Astrocyte (in vitro differentiated cells and primary cell): ENCODE data around the gene HGS. TPM values are rescaled to one million over a fixed set of nuclear protein-coding genes. Genes with fewer than 3 reads are reported as not detected.

Experiments
- DNase-seq: peaks from one replicate; pipeline ENCODE4 v3.0.0-alpha.2; 2010; ENCODE audit warnings: low read depth
- FAIRE-seq: peaks from 2 replicates; lab custom pipeline; 2011; peaks lifted over from hg19 to GRCh38; lab: Jason Lieb, UNC
- H2AFZ ChIP-seq: 2 replicates; pipeline ENCODE4 v1.6.0; 2012; ENCODE audit warnings: low read depth, low read length, inconsistent platforms
- H3K27ac ChIP-seq: 2 replicates; pipeline ENCODE4 v1.5.1; 2011; ENCODE audit warnings: low read depth, low read length, inconsistent platforms
- H3K27me3 ChIP-seq: 2 replicates; pipeline ENCODE4 v1.6.0; 2011; ENCODE audit warnings: low read length, inconsistent platforms; ENCODE audit not compliant: insufficient read depth
- H3K36me3 ChIP-seq: 2 replicates; pipeline ENCODE4 v1.5.1; 2011; ENCODE audit warnings: low read length, inconsistent platforms; ENCODE audit not compliant: insufficient read depth
- H3K4me1 ChIP-seq: 2 replicates; pipeline ENCODE4 v1.5.1; 2011; ENCODE audit warnings: low read length, inconsistent platforms; ENCODE audit not compliant: insufficient read depth
- H3K4me2 ChIP-seq: 2 replicates; pipeline ENCODE4 v1.6.0; 2012; ENCODE audit warnings: low read length, inconsistent platforms
- H3K4me3 ChIP-seq: 2 replicates; pipeline ENCODE4 v1.5.1; 2011; ENCODE audit warnings: low read depth, mild to moderate bottlenecking, low read length, inconsistent platforms; ENCODE audit not compliant: insufficient read depth
- H3K79me2 ChIP-seq: 2 replicates; pipeline ENCODE4 v1.6.0; 2012; ENCODE audit warnings: mild to moderate bottlenecking, low read length, inconsistent platforms; ENCODE audit not compliant: insufficient read depth
- H3K9ac ChIP-seq: 2 replicates; pipeline ENCODE4 v1.6.0; 2012; ENCODE audit warnings: mild to moderate bottlenecking, low read length, inconsistent platforms
- H3K9me3 ChIP-seq: 2 replicates; pipeline ENCODE4 v1.5.1; 2012; ENCODE audit warnings: low read depth, mild to moderate bottlenecking, low read length, inconsistent platforms; ENCODE audit not compliant: insufficient read depth
- H4K20me1 ChIP-seq: 2 replicates; pipeline ENCODE4 v1.6.0; 2012; ENCODE audit warnings: low read length, inconsistent platforms; ENCODE audit not compliant: insufficient read depth
- H3K27ac Mint-ChIP-seq: one replicate; pipeline ENCODE4 v1.8.0; 2021; ENCODE audit warnings: mild to moderate bottlenecking, mixed read lengths; ENCODE audit not compliant: unreplicated experiment
- H3K27me3 Mint-ChIP-seq: one replicate; pipeline ENCODE4 v1.8.0; 2021; ENCODE audit warnings: low read depth, mixed read lengths; ENCODE audit not compliant: unreplicated experiment
- H3K36me3 Mint-ChIP-seq: one replicate; pipeline ENCODE4 v1.8.0; 2021; ENCODE audit warnings: low read depth, mixed read lengths; ENCODE audit not compliant: unreplicated experiment
- H3K4me1 Mint-ChIP-seq: one replicate; pipeline ENCODE4 v1.8.0; 2021; ENCODE audit warnings: low read depth, mixed read lengths; ENCODE audit not compliant: unreplicated experiment
- H3K4me3 Mint-ChIP-seq: one replicate; pipeline ENCODE4 v1.8.0; 2021; ENCODE audit warnings: mild to moderate bottlenecking, moderate library complexity, mixed read lengths; ENCODE audit not compliant: unreplicated experiment
- H3K9me3 Mint-ChIP-seq: one replicate; pipeline ENCODE4 v1.8.0; 2021; ENCODE audit warnings: mild to moderate bottlenecking, mixed read lengths; ENCODE audit not compliant: unreplicated experiment
- CTCF ChIP-seq: IDR thresholded peaks from 2 replicates; pipeline ENCODE4 v1.5.1; 2011; ENCODE audit warnings: low read depth, mild to moderate bottlenecking, inconsistent platforms, low read length, moderate library complexity; ENCODE audit not compliant: insufficient read depth
- EZH2 ChIP-seq: IDR thresholded peaks from 2 replicates; pipeline ENCODE4 v1.6.1; 2012; ENCODE audit warnings: mild to moderate bottlenecking, low read length, inconsistent platforms; ENCODE audit not compliant: insufficient read depth
- total RNA-seq: library from RNA; stranded (reverse); gene quantifications from 2 replicates; pipeline ENCODE4 v1.2.1, GENCODE V29; 2021

HGS gene
- total RNA-seq, 1 donor from 2014 or later = 122 TPM

- Histone ChIP-seq H3K79me2 (no peaks in the 10 kb centered on the region), H3K4me3 (no peak overlapping the region)
- no peaks in the 10 kb centered on the region for H3K36me3 Mint-ChIP-seq
These were observed 50.8 kb downstream of the HGS start for GRCh38 chr17:81734405-81735263.

GRCh38 chr17:81735264-81736102 is 51.7 kb downstream of the HGS start:
- Mint-ChIP-seq H3K9me3 (no peaks in the 10 kb centered on the region), H3K27me3 (peaks cover 19% of the 10 kb centered on the region), H3K4me1 (peaks cover 3% of the 10 kb centered on the region), H3K27ac (no peak overlapping the region), H3K4me3 (no peak overlapping the region), H3K36me3 (no peaks in the 10 kb centered on the region)
- no peaks in the 10 kb centered on the region for H3K9me3 ChIP-seq
- FAIRE-seq = no peak
- peaks cover 3% of the 10 kb centered on the region for H3K4me1 ChIP-seq
- TF ChIP-seq EZH2 (no peak), CTCF (no peak)
- no peak overlapping the region for H3K9ac ChIP-seq
- H2AFZ ChIP-seq = peak overlapping the region; percentile 51
- DNase-seq = no peak
- H4K20me1 ChIP-seq = no peaks in the 10 kb centered on the region
- peaks cover 12% of the 10 kb centered on the region for H3K27me3 ChIP-seq
- H3K36me3 ChIP-seq = no peaks in the 10 kb centered on the region
- H3K4me2 ChIP-seq = peak overlapping the region; percentile 40
- no peak overlapping the region for H3K27ac ChIP-seq
- no peak overlapping the region for H3K4me3 ChIP-seq
- H3K79me2 ChIP-seq = no peaks in the 10 kb centered on the region

More at GRCh38 chr17:81734405-81735263, 50.8 kb downstream of the HGS start:
- Histone ChIP-seq H3K27ac (no peak overlapping the region), H3K27me3 (peaks cover 12% of the 10 kb centered on the region), H3K9me3 (no peaks in the 10 kb centered on the region), H3K36me3 (no peaks in the 10 kb centered on the region), H2AFZ (no peak overlapping the region), H3K4me2 (no peak overlapping the region), H4K20me1 (no peaks in the 10 kb centered on the region), H3K9ac (no peak overlapping the region), H3K4me1 (peaks cover 3% of the 10 kb centered on the region)
- TF ChIP-seq EZH2 = no peak
- no peak for TF ChIP-seq CTCF
- FAIRE-seq = no peak
- no peak for DNase-seq
- H3K9me3 Mint-ChIP-seq = no peaks in the 10 kb centered on the region
- no peak overlapping the region for H3K4me3 Mint-ChIP-seq
- H3K27ac Mint-ChIP-seq = no peak overlapping the region
- peaks cover 19% of the 10 kb centered on the region for H3K27me3 Mint-ChIP-seq
- peaks cover 3% of the 10 kb centered on the region for H3K4me1 Mint-ChIP-seq
